K562 (cell line): ENCODE measurements around the gene TMEM43. TPM values are rescaled to one million over a fixed set of nuclear protein-coding genes. Genes with fewer than 3 reads are reported as not detected.

Source experiments
- ATF6 ChIP-seq: sonication (generic); formaldehyde crosslinking; IDR thresholded peaks from 2 replicates; pipeline ENCODE4 v1.4.0; 2020; ENCODE audit warnings: mild to moderate bottlenecking, missing genetic modification reagents
- BRCA1 ChIP-seq, 2 experiments: fragments of 450-650 bp in 1 of 2; sonication (generic) in 1 of 2; formaldehyde crosslinking in 1 of 2; IDR thresholded peaks; 2 replicates each; pipeline versions ENCODE4 v1.5.0 to v1.6.1; 2017 to 2020; ENCODE audit warnings: mild to moderate bottlenecking in 1 of 2, missing genetic modification reagents in 1 of 2
- EGR1 ChIP-seq: fragments of 450-650 bp; conservative IDR thresholded peaks from 2 replicates; pipeline ENCODE4 v1.6.1; 2017; ENCODE audit warnings: mild to moderate bottlenecking
- KLF16 ChIP-seq: IDR thresholded peaks from 2 replicates; pipeline ENCODE4 v1.6.1; 2016; ENCODE audit warnings: antibody characterized with exemption
- NCOA2 ChIP-seq, 2 experiments: fragments of 450-650 bp; IDR thresholded peaks; 2 replicates each; pipeline ENCODE4 v1.6.1; 2018; ENCODE audit warnings: mild to moderate bottlenecking in 2 of 2, moderate library complexity in 1 of 2; ENCODE audit not compliant: partially characterized antibody in 2 of 2
- NUFIP1 ChIP-seq: fragments of 450-650 bp; IDR thresholded peaks from 2 replicates; pipeline ENCODE4 v1.6.1; 2018; ENCODE audit not compliant: partially characterized antibody
- RBM14 ChIP-seq: fragments of 200-400 bp; formaldehyde crosslinking; IDR thresholded peaks from 2 replicates; pipeline ENCODE4 v1.6.1; 2018; ENCODE audit warnings: low read depth, mild to moderate bottlenecking, low read length, moderate library complexity, borderline replicate concordance; ENCODE audit not compliant: insufficient read depth
- RERE ChIP-seq: sonication (generic); formaldehyde crosslinking; IDR thresholded peaks from 2 replicates; pipeline ENCODE4 v1.8.0; 2023; ENCODE audit warnings: missing genetic modification reagents, mild to moderate bottlenecking, borderline replicate concordance
- RFX1 ChIP-seq: fragments of 450-650 bp; IDR thresholded peaks from 2 replicates; pipeline ENCODE4 v1.6.1; 2016; ENCODE audit warnings: mild to moderate bottlenecking, moderate library complexity
- TGIF2 ChIP-seq: sonication (generic); formaldehyde crosslinking; IDR thresholded peaks from 2 replicates; pipeline ENCODE4 v1.8.1; 2022; ENCODE audit warnings: mild to moderate bottlenecking, missing genetic modification reagents, moderate library complexity
- THAP12 ChIP-seq: fragments of 250-450 bp; sonication (Bioruptor Pico); IDR thresholded peaks from 2 replicates; pipeline ENCODE4 v1.9.0; 2021; ENCODE audit warnings: mild to moderate bottlenecking, inconsistent platforms
- TRIM25 ChIP-seq: fragments of 450-650 bp; IDR thresholded peaks from 2 replicates; pipeline ENCODE4 v1.7.0; 2016; ENCODE audit warnings: borderline replicate concordance
- ZNF436 ChIP-seq: fragments of 250-450, 450-650 bp; sonication (Bioruptor Pico); formaldehyde crosslinking; IDR thresholded peaks from 2 replicates; pipeline ENCODE4 v1.7.0; 2020; ENCODE audit warnings: mild to moderate bottlenecking
- polyA plus RNA-seq, 8 experiments: library from polyadenylated mRNA; depleted of rRNA in 4 of 8; stranded (reverse) in 5 of 8; unstranded in 3 of 8; fragments of >200 nt; fragmentation: Nextera tagmentation in 2 of 8; fragmentation: Illumina TruSeq in 1 of 8; extraction: Ambion mirVana in 2 of 8; extraction: Trizol in 1 of 8; gene quantifications; 2 replicates each; pipeline versions ENCODE4 v1.2.1 to v1.2.3, GENCODE V29; 2011 to 2014; ENCODE audit warnings: inconsistent platforms in 1 of 8, missing spikeins in 1 of 8
- total RNA-seq, 7 experiments: library from RNA; depleted of rRNA in 6 of 7; stranded (reverse); fragments of >200 nt in 6 of 7; fragmentation: Illumina TruSeq in 2 of 7; extraction: Trizol in 2 of 7; gene quantifications; 2 replicates each; pipeline versions ENCODE4 v1.2.1 to v1.2.3, GENCODE V29; 2011 to 2021; ENCODE audit warnings: low replicate concordance in 1 of 7

Gene TMEM43
- total and polyA plus RNA-seq, 9 of the 15 experiments (the other 6 are each of a cell fraction or from before 2014, with no cell fraction given): 16.7 to 46.1 (median 35.7) TPM

- 0 out of 2 replicates have a peak, but pooled peaks have one; percentile 85 for TF ChIP-seq RERE (CRISPR knock-in tag)
- TF ChIP-seq TGIF2: peak; percentile 94
- TF ChIP-seq BRCA1 (IDR thresholded peaks at IDR 0.05): no peak
- TF ChIP-seq BRCA1 (CRISPR knock-in tag; IDR thresholded peaks at IDR 0.05): no peak; the same call in 1 of the 2 replicates
- no peak for TF ChIP-seq RFX1
- peak; percentile 81 for TF ChIP-seq THAP12
- TF ChIP-seq TRIM25: no peak
- TF ChIP-seq ZNF436 (CRISPR knock-in tag): no peak
- TF ChIP-seq RBM14: 0 out of 2 replicates have a peak, but pooled peaks have one; percentile 89
- no peak for TF ChIP-seq NUFIP1
- TF ChIP-seq ATF6 (CRISPR knock-in tag): 0 out of 2 replicates have a peak, but pooled peaks have one; percentile 61
- TF ChIP-seq NCOA2 (IDR thresholded peaks at IDR 0.05; ENCODE audit: partially characterized antibody in 2 of 2): no peak
- peak; percentile 72 for TF ChIP-seq EGR1
- TF ChIP-seq KLF16: no peak
Measured at GRCh38 chr3:14178247-14179113, 53.6 kb downstream of the TMEM43 start, which contains the start of the genes LSM3 and XPC (continued).
